Globus pallidus (tissue), 1 donor: Measurements from ENCODE around the gene NUDCD3.

Experiments used
- DNase-seq: peaks from one replicate; pipeline ENCODE4 v3.0.0-alpha.2; 2015; ENCODE audit warnings: low spot score

The NUDCD3 gene

DNA sequence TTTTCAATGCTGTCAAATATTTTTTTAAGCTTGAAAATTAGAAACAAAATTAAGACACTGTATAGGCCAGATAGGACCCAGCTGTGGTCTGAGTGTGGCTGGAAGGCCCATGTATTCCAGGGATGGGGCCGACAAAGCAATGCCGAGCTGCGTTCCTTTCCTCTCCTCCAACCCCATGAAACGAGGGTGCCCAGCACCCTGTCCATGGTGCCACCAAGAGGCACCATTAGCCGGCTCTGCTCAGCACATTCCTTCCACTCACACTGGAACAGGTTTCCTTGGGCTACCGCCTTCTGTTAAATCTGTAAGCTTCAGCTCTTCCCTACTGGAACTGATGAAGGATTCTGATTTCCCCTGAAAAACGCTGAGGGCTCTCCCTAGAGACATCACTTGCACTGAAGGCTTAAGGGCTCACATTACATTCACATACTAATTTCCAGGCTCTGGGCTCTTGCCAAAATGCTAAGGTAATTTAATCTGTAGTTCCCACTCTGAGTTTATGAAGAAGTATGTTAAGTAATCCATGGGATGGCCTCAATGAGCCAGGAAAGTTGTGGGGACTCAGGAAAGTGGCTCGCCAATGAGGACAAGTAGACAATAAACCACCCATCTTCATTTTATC, 91.4 kb downstream of the NUDCD3 start:
- no peak for DNase-seq

DNA sequence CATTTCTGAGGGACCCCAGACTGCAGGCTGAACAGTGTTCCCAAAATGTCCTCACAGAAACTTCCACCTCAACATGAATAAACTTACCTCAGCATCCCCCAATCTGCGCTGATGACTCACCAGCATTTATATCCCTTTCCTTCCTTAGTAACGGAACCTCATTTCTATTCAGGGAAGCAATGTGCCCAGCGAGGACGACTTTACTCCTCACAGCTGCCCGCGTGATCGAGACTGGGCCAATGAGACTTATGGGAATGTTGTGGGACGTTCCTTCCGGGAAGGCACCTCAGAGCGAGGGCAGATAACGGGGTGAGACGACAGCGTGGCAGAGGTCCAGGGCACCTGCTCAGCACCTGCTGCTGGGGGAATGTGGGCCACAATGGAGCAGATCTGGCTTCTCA, 91.9 kb downstream of the NUDCD3 start:
- no peak for DNase-seq

DNA sequence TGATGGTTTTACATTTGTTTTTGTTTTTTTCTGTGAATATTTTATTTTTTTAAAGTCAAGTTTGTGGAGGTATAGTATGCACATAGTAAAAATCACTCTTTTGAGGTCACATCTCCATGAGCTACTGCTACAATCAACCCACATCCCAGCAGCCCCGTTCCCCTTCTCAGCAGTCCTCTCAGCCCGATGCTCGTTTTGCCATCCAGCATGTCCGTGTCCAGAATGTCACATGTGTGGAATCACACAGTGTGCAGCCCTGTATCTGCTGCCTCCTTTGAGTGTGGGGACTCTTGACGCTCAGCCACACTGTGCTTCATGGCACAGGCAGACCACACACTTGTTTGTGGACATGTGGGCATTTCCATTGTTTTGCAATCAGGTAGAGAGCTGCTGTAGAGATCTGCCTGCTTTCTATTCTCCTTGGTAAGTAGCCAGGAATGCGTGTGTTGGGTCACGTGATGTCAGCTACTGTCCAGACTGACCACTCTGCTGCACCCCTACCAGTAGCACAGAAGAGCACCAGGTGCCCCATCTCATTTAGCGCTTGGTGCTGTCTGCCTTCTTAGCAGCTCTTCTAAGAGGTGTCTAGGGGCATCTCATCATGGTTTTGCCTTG, 93.4 kb downstream of the NUDCD3 start:
- DNase-seq: no peak

DNA sequence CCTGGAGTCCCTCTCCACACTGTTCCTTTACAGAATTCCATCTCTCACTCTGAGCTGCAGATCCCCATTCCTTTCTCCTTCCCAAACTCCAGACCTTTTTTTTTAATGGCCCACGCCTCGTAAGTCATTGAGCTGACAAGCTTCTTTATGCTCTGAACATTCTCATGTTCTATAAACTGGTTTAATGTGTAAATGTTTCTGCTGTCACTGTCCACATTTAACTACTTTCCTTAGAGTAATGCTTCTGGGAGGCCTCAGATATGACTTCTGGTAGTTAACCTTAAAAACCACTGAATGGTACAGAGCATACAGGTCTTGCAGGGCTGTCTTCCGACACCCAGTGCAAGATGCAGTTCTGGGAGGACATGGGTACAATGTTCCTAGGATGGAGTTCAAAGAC, 94.0 kb downstream of the NUDCD3 start:
- no peak for DNase-seq

- DNase-seq: no peak
Measured at GRCh38 chr7:44395067-44395466, 95.4 kb downstream of the NUDCD3 start.

DNA sequence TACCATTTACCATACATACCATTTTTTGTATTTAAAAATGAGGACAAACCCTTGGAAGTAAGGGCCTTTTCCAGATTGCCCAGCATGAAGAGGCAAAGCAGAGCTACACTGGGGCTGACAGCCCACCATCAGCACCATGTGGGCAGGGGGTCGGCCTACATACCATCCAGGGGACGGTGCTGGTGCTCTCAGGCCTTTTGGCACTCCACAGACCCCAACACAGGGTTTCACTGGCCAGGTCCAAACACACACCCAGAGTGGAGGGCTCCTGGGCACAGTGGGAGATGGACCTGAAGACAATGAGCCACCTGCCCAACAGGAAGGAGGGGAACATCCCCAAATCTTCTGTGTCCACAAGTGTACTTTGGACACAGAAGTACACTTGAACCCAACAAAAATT, 95.8 kb downstream of the NUDCD3 start:
- DNase-seq: no peak

DNA sequence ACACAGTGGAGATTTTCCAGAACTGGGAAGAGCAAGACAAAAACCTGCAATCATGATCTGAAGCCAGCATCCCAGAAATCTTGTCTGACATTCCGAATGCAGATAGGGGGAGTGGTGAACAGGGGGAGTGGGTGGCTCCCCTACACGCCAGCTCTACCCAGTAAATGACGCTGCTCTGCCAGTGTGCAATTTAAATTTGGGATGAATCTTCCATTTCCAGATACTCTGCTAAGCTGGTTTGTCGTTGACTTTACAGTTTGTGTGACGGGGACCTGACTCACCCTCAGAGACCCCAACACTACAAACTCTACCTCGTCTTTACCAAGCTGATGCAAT, 96.4 kb downstream of the NUDCD3 start:
- DNase-seq: no peak

DNA sequence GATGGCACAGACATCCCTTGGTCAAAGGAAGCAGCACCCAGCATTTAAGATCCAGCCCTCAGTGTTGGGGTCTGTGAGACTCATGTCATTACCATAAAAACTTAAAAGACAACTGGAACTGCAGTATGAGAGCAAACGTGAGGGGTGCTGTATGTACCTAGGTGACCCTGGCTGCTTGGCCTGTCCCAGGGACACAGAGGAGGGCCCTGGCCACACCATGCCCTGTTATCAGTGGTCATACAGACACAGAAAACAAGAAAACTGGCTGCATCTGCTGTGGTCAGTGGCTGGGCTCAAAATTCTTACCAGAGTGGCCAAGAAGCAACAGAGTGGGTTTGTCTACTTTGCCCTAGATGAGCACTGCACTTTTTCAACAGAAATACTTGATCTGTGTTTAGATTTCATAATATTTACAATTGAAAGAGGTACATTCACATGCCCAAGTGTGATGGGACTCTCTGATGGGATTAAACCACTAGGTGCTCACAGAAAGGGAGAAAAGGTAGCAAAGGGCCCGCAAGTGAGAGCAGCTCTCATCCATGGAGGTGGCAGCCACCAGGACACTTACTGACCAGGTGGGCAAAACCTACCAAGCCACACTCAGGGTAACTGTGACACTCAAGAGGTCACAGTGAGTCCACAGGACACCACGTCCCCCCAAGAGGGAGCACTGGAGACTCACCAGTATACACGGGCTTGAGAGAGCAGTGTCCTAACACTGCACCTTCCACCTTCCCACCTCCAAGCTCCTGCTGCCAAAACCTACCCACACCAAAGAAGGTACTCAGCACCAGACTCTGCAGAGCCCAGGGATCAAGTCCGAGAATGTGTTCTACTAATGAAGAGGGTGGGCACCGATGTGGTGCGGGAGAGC, 97.0 kb downstream of the NUDCD3 start:
- DNase-seq: no peak

GRCh38 chr7:44392618-44393010, 97.8 kb downstream of the NUDCD3 start:
- no peak for DNase-seq

DNA sequence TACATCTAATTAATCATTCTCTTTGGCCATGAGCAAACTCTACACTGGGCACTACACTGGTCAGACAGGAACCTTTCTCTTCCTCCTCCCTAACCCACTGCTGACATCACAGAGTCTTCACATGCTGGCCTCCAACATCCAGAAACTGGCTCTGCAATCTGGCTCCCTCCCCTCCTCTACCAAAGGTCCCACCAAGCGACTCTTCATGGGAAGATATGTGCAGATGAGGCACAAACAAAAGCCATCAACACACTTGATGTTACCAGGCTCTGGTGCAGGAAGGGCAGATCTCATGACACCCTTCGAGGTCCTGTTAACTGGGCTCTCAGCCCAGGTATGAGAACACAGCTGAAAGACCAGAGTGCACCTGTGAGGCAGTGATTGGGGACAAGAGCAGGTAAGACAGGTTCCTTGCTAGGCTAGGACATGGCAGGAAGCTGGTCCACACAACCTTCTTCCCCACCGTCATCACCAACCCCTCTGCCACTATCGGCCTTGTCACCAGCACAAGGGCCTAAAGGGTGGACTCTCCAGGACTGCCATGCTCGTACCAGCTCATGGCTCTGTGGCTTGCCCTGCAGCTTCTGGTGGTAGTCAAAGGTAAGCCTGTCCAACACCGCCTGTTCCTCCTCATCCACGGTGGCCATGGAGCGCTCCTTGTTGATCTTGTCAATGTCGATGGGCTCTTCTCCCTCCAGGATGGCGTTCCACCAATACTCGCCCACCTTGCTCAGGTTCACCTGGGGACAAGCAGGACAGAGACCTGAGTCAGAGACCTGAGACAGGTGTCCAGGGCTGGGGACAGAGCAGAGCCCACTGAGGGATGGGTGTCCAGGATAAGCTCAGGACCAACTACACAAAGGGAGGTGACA, 98.5 kb downstream of the NUDCD3 start:
- no peak for DNase-seq

DNA sequence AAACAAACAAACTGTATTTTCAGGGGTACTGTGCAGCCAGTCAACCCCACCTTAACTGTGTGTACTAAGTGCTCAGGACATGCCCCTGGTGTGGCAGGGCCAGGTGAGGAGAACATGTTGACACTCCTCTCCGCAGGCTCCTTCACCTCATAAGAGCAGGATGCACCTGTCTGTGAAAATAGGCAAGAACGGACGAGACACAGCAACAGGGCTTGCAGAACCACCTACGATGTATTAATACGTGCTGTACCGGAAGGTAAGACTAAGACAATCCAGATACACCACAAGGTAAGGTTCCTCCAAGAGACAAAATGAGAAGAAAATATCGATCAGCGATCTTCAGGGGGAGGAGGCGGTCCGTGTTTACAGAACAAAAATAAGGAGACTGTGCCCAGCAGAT, 99.3 kb downstream of the NUDCD3 start:
- DNase-seq: no peak

- DNase-seq: no peak
Measured at GRCh38 chr7:44390701-44391100, 99.8 kb downstream of the NUDCD3 start.

DNA sequence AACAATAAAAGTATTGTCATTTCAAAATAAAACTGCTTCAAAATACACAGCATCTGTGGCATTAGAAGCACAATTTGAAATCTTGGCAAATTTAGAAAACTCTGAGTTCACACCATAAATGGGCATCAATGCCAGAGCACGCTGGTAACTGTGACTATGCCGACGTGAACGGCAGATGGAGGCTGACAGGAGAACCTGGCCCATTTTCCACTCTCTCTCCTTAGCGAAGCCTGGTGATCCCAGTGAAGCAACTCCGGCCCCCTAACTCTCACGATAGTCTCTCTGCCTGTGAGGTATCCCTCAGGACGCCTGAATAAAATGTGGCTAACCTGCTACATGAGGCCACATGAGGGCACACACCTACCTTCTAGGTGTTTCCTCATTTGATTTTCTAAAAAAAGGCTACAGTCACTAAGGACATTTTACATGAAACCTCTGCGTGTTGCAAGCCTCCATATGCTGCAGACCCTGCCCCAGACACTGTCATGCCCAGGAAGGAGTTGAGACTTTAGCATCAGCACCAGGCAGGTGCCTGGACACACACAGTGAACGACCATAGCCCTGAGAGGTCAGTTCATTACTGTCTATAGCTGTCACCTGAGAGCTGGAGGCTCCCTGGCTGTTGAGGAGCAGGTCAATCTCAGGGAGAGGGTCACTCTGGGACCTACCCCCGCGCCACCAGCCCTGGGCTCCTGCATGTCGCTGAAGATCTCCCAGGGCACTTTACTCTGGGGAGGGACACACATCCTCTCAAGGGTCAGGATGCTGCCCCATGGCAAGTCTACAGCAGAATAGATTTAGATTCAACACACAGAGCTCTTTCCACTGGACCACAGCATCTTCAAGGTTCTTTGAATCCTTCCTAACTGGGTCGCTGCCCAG, 102.1 kb downstream of the NUDCD3 start:
- DNase-seq: no peak

- DNase-seq: no peak
Measured at GRCh38 chr7:44387389-44387788, 103.1 kb downstream of the NUDCD3 start.

GRCh38 chr7:44386139-44386913, 104.1 kb downstream of the NUDCD3 start:
- no peak for DNase-seq

DNA sequence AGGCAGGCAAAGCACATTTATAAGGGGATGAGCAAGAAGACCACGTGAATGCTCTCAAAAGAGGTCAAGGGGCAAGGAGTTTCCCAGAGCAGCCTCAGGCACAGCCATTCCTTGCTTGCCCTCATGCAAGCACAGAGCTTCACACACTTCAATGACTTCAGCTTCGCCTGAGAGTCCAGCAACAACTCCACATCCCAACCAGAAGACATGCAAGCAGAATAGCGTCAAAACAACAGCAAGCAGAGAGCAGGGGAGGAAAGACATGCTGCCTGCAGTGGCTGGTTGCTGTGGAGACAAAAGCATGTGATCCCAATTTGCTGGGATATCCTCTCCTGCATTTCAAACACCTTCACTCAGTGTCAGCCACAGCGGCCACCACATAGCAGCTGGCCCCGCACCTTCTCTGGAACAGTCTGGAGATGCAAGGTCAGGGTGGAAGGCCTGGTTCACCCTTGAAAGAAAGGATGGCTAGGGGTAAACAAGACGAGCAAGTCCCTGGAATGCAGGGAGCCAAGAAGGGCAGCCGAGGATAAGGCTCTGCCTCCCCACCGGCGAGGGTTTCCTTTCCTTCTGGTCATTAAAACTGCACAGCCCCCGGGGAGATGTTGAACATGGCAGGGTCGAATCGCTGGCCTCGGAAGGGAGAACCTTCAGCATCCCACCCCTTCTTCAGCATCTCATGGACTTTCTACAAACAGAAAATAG, 104.9 kb downstream of the NUDCD3 start:
- DNase-seq: no peak

DNA sequence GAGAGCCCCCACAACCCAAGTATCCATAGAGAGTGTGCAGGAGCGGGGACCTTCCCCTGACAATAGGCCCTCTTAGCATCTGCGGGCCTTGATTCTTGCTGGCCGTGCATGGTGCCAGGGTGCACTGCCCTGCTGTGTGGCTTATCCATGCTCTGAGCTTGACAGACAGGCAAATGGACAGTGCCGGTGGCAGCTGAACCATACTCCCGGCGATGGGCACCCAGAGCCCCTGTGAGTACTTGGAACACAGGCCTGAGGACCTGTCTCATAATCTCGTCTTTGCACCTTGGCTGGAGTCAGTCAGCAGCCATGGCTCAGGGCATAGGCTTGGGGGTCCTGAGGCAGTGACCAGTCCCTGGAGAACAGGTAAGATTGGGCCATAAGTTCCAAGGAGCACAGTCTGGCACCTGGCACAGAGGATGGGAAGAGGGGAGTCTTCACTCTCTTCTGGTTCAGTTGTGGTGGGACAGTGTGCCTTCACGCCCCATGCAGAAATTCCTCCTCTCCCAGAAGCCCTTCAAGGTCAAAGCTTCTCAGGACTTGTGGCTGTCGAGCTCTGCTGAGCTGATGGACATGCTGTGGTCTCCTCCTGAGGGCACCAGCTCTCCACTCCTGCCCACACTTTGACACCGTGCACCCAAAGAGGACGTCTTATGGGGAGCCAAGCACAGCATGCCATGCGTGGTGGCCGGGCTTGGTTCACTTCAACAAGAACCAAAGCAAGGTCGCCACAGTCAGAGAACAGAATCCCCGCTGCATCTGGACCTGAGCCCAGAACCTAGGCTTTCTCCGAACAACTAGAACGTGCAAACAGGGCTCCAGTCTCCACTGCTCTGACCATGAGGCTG, 105.6 kb downstream of the NUDCD3 start:
- DNase-seq: no peak

DNA sequence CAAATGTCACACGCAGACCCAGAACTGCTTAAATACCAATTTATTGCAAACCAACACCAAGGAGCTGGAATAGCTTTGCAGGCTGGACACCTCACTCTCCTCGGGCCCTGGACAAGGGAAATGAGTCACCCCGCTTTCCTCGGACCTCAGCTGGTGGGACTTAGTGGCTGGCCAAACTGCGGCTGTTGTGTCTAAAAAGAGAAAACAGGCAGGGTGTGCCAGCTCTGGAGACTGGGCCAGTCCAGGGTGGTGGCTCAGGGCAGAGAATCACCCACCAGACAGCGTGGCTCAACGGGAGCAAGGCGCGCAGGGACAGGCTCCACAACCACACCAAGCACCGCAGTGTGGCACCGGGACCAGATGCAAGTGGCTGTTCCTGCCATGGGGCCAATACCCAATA, 106.9 kb downstream of the NUDCD3 start:
- no peak for DNase-seq
